Endodermal cell (in vitro differentiated cells): ENCODE measurements around the gene ZPLD1. TPM values are rescaled to one million over a fixed set of nuclear protein-coding genes. Genes with fewer than 3 reads are reported as not detected.

Source experiments
- DNase-seq: peaks from one replicate; pipeline ENCODE4 v3.0.0-alpha.2; 2017
- H3K27ac ChIP-seq: 2 replicates; pipeline ENCODE4 v1.5.1; 2013; ENCODE audit warnings: mild to moderate bottlenecking, low read depth, low read length, moderate library complexity
- H3K27me3 ChIP-seq: 2 replicates; pipeline ENCODE4 v1.6.1; 2013; ENCODE audit warnings: mild to moderate bottlenecking, low read length, moderate library complexity; ENCODE audit not compliant: insufficient read depth, control insufficient read depth, poor library complexity, severe bottlenecking
- H3K36me3 ChIP-seq: 2 replicates; pipeline ENCODE4 v1.7.0; 2013; ENCODE audit warnings: mild to moderate bottlenecking, low read length, moderate library complexity; ENCODE audit not compliant: control insufficient read depth, insufficient read depth
- H3K4me1 ChIP-seq: one replicate; pipeline ENCODE4 v1.7.0; 2013; ENCODE audit warnings: low read length; ENCODE audit not compliant: control insufficient read depth, insufficient read depth
- H3K4me3 ChIP-seq: 2 replicates; pipeline ENCODE4 v1.5.1; 2013; ENCODE audit warnings: mild to moderate bottlenecking, low read length, moderate library complexity
- H3K9ac ChIP-seq: 2 replicates; pipeline ENCODE4 v1.6.1; 2013; ENCODE audit warnings: mild to moderate bottlenecking, low read length, moderate library complexity; ENCODE audit not compliant: poor library complexity, severe bottlenecking; ENCODE audit errors: extremely low read depth
- H3K9me3 ChIP-seq: 2 replicates; pipeline ENCODE4 v1.6.1; 2013; ENCODE audit warnings: mild to moderate bottlenecking, low read length, moderate library complexity; ENCODE audit not compliant: control insufficient read depth
- H3K27ac Mint-ChIP-seq: 2 replicates; pipeline ENCODE4 v1.8.0; 2020; ENCODE audit warnings: mixed read lengths
- H3K27me3 Mint-ChIP-seq: 2 replicates; pipeline ENCODE4 v1.8.0; 2021; ENCODE audit warnings: mild to moderate bottlenecking, mixed read lengths; ENCODE audit not compliant: insufficient read depth
- H3K36me3 Mint-ChIP-seq: 2 replicates; pipeline ENCODE4 v1.8.0; 2020; ENCODE audit warnings: low read depth, mixed read lengths
- H3K4me1 Mint-ChIP-seq: 2 replicates; pipeline ENCODE4 v1.8.0; 2020; ENCODE audit warnings: mixed read lengths
- H3K4me3 Mint-ChIP-seq: 2 replicates; pipeline ENCODE4 v1.8.0; 2020; ENCODE audit warnings: mild to moderate bottlenecking, moderate library complexity, mixed read lengths
- H3K9me3 Mint-ChIP-seq: 2 replicates; pipeline ENCODE4 v1.8.0; 2020; ENCODE audit warnings: mild to moderate bottlenecking, mixed read lengths
- WGBS, 2 experiments: methylation state at CpG; one replicate each; pipeline versions ENCODE4 v1.1.5 to v1.1.7; 2013; ENCODE audit warnings: missing lambda C conversion rate in 2 of 2, mixed read lengths in 1 of 2; ENCODE audit not compliant: insufficient coverage in 1 of 2, insufficient read length in 1 of 2; 5-methylcytosine and 5-hydroxymethylcytosine counted together
- total RNA-seq, 2 donors: library from RNA; stranded (reverse); fragmentation: NEBNext Ultra II Directional in 1 of 2; extraction: Animal tissue kit (Norgen Biotek cat#: 25700) in 1 of 2; gene quantifications; 2 replicates in 1 of 2; 3 replicates in 1 of 2; pipeline ENCODE4 v1.2.1, GENCODE V29; 2021
- TF ChIP-seq, protein P1 (sequence below): fragments of 200-600 bp; sonication (generic); conservative IDR thresholded peaks from 2 replicates; pipeline ENCODE4 v1.5.0; 2021; ENCODE audit warnings: antibody characterized with exemption, mild to moderate bottlenecking

ZPLD1 gene
- total RNA-seq, 2 donors from 2014 or later, result 0.18 TPM; not detected in 1

- Histone ChIP-seq H3K4me1 (no peaks in the 10 kb centered on the region), H3K27ac (no peak overlapping the region), H3K36me3 (no peaks in the 10 kb centered on the region), H3K4me3 (no peak overlapping the region), H3K9me3 (peaks cover 14% of the 10 kb centered on the region), H3K27me3 (no peaks in the 10 kb centered on the region), H3K9ac (no peak overlapping the region)
- TF ChIP-seq, protein P1, sequence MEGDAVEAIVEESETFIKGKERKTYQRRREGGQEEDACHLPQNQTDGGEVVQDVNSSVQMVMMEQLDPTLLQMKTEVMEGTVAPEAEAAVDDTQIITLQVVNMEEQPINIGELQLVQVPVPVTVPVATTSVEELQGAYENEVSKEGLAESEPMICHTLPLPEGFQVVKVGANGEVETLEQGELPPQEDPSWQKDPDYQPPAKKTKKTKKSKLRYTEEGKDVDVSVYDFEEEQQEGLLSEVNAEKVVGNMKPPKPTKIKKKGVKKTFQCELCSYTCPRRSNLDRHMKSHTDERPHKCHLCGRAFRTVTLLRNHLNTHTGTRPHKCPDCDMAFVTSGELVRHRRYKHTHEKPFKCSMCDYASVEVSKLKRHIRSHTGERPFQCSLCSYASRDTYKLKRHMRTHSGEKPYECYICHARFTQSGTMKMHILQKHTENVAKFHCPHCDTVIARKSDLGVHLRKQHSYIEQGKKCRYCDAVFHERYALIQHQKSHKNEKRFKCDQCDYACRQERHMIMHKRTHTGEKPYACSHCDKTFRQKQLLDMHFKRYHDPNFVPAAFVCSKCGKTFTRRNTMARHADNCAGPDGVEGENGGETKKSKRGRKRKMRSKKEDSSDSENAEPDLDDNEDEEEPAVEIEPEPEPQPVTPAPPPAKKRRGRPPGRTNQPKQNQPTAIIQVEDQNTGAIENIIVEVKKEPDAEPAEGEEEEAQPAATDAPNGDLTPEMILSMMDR, result no peak
- WGBS, 2 experiments, result no CpG with 5 or more reads among the region's 2 CpGs
- DNase-seq, result no peak
- no peaks in the 10 kb centered on the region for H3K36me3 Mint-ChIP-seq
- no peak overlapping the region for H3K4me3 Mint-ChIP-seq
- H3K27ac Mint-ChIP-seq, result no peak overlapping the region
- H3K9me3 Mint-ChIP-seq, result peaks cover 15% of the 10 kb centered on the region
- H3K4me1 Mint-ChIP-seq, result peaks cover 4% of the 10 kb centered on the region
- H3K27me3 Mint-ChIP-seq, result no peaks in the 10 kb centered on the region
Observed at GRCh38 chr3:102485701-102486100, 50.9 kb downstream of the ZPLD1 start.

- H3K36me3 ChIP-seq, result no peaks in the 10 kb centered on the region
- peaks cover 30% of the 10 kb centered on the region for H3K9me3 Mint-ChIP-seq
- DNase-seq, result no peak
- no peaks in the 10 kb centered on the region for H3K4me1 Mint-ChIP-seq
- H3K4me3 Mint-ChIP-seq, result no peak overlapping the region
- H3K36me3 Mint-ChIP-seq, result no peaks in the 10 kb centered on the region
- H3K27ac ChIP-seq, result no peak overlapping the region
- no peaks in the 10 kb centered on the region for H3K4me1 ChIP-seq
- H3K27ac Mint-ChIP-seq, result no peak overlapping the region
- H3K9me3 ChIP-seq, result peaks cover 20% of the 10 kb centered on the region
- H3K9ac ChIP-seq, result no peak overlapping the region
- H3K27me3 ChIP-seq, result no peaks in the 10 kb centered on the region
- TF ChIP-seq, protein P1, result no peak
- H3K4me3 ChIP-seq, result no peak overlapping the region
- no peaks in the 10 kb centered on the region for H3K27me3 Mint-ChIP-seq
Observed at GRCh38 chr3:102488331-102488730, 53.5 kb downstream of the ZPLD1 start.

- no peak for DNase-seq
- Histone ChIP-seq H3K36me3 (no peaks in the 10 kb centered on the region), H3K27ac (no peak overlapping the region), H3K4me3 (no peak overlapping the region), H3K9ac (no peak overlapping the region), H3K9me3 (peaks cover 8% of the 10 kb centered on the region), H3K4me1 (no peaks in the 10 kb centered on the region), H3K27me3 (no peaks in the 10 kb centered on the region)
- Mint-ChIP-seq H3K36me3 (no peaks in the 10 kb centered on the region), H3K9me3 (peaks cover 22% of the 10 kb centered on the region), H3K4me1 (no peaks in the 10 kb centered on the region), H3K27ac (no peak overlapping the region), H3K27me3 (no peaks in the 10 kb centered on the region), H3K4me3 (no peak overlapping the region)
- WGBS, 2 experiments, result 94 to 100% methylated on average over 1 to 8 of the region's 8 CpGs
- TF ChIP-seq, protein P1, result no peak
Observed at GRCh38 chr3:102492300-102492699, 57.5 kb downstream of the ZPLD1 start.
